ENCODE measurements around the gene ZNF423.

- TF ChIP-seq CTCF (IDR thresholded peaks at IDR 0.05): no peak
- no peak for TF ChIP-seq POLR2A (IDR thresholded peaks at IDR 0.05)
- TF ChIP-seq EP300 (IDR thresholded peaks at IDR 0.05): no peak
- TF ChIP-seq POLR2AphosphoS5 (IDR thresholded peaks at IDR 0.05): no peak
Observed at GRCh38 chr16:49827805-49828438, 28.0 kb downstream of the ZNF423 start.
